B cell (primary cell): ENCODE measurements around the gene PFAS. TPM values are rescaled to one million over a fixed set of nuclear protein-coding genes. Genes with fewer than 3 reads are reported as not detected.

Experiments used
- ATAC-seq: fragments of 200-7000 bp; cut with Tn5 transposase; one replicate; pipeline ENCODE4 v1.10.0; 2021; ENCODE audit warnings: low read depth, mild to moderate bottlenecking, moderate number of reproducible peaks, moderate library complexity
- CTCF ChIA-PET: fragments of 350-600 bp; sonication (Branson Sonifier 250); formaldehyde crosslinking; loops from one replicate; lab custom pipeline; 2021; ENCODE audit warnings: antibody characterized with exemption, inconsistent platforms; lab: Charles Lee
- POLR2A ChIA-PET: fragments of 350-600 bp; sonication (Branson Sonifier 250); formaldehyde crosslinking; loops from one replicate; lab custom pipeline; 2021; ENCODE audit warnings: antibody characterized with exemption; lab: Charles Lee
- DNase-seq: peaks from one replicate; pipeline ENCODE4 v3.0.0; 2013
- H2AFZ ChIP-seq: 2 replicates; pipeline ENCODE4 v1.6.1; 2012; ENCODE audit warnings: mild to moderate bottlenecking, low read depth, low read length; ENCODE audit not compliant: insufficient read depth, poor library complexity, severe bottlenecking
- H3K27ac ChIP-seq, 2 donors: 1 replicate in 1 of 2; 2 replicates in 1 of 2; pipeline ENCODE4 v1.5.1; 2012 to 2013; ENCODE audit warnings: low read length in 2 of 2, mild to moderate bottlenecking in 2 of 2, moderate library complexity in 1 of 2
- H3K27me3 ChIP-seq, 4 experiments: fragments of 200-600 bp in 1 of 4; sonication (generic) in 1 of 4; replicated peaks in 1 of 4; 1 replicate in 2 of 4; 2 replicates in 2 of 4; pipeline versions ENCODE4 v1.6.1 to v1.7.0; 2013 to 2016; ENCODE audit warnings: low read length in 3 of 4, mild to moderate bottlenecking in 2 of 4, mixed read lengths in 1 of 4, moderate library complexity in 1 of 4; ENCODE audit not compliant: insufficient read depth in 4 of 4, control insufficient read depth in 3 of 4; ENCODE audit errors: control extremely low read depth in 1 of 4
- H3K36me3 ChIP-seq, 2 experiments: replicated peaks in 1 of 2; 1 replicate in 1 of 2; 2 replicates in 1 of 2; pipeline versions ENCODE4 v1.6.1 to v1.7.1; 2013; ENCODE audit warnings: low read length in 1 of 2; ENCODE audit not compliant: insufficient read depth in 2 of 2, control insufficient read depth in 1 of 2; ENCODE audit errors: control extremely low read depth in 1 of 2, extremely low read depth in 1 of 2
- H3K4me1 ChIP-seq, 2 donors: fragments of 200-600 bp in 1 of 2; sonication (generic) in 1 of 2; 1 replicate in 1 of 2; 2 replicates in 1 of 2; pipeline versions ENCODE4 v1.5.1 to v1.6.1; 2013 to 2017; ENCODE audit warnings: low read length in 2 of 2; ENCODE audit not compliant: control insufficient read depth in 2 of 2, insufficient read depth in 2 of 2
- H3K4me2 ChIP-seq: replicated peaks from 2 replicates; pipeline ENCODE3; 2012; ENCODE audit warnings: mild to moderate bottlenecking, low read depth, low read length; ENCODE audit not compliant: poor library complexity, severe bottlenecking
- H3K4me3 ChIP-seq, 5 experiments: fragments of 200-600 bp in 1 of 5; sonication (generic) in 1 of 5; 1 replicate in 3 of 5; 2 replicates in 2 of 5; pipeline versions ENCODE4 v1.5.1 to v1.7.0; 2011 to 2016; ENCODE audit warnings: low read length in 4 of 5, mild to moderate bottlenecking in 4 of 5, low read depth in 2 of 5, control low read depth in 1 of 5, moderate library complexity in 1 of 5; ENCODE audit not compliant: insufficient read depth in 1 of 5; ENCODE audit errors: control extremely low read depth in 1 of 5, extremely low read depth in 1 of 5
- H3K79me2 ChIP-seq: fragments of 200-600 bp; sonication (generic); one replicate; pipeline ENCODE4 v1.6.0; 2016; ENCODE audit warnings: low read length; ENCODE audit not compliant: control insufficient read depth, insufficient read depth
- H3K9ac ChIP-seq: fragments of 200-600 bp; sonication (generic); 2 replicates; pipeline ENCODE4 v1.6.1; 2017; ENCODE audit warnings: mild to moderate bottlenecking, low read length, moderate library complexity
- H3K9me3 ChIP-seq, 3 donors: one replicate each; pipeline versions ENCODE4 v1.6.1 to v1.7.1; 2013; ENCODE audit warnings: low read length in 2 of 3; ENCODE audit not compliant: control insufficient read depth in 2 of 3, insufficient read depth in 1 of 3; ENCODE audit errors: control extremely low read depth in 1 of 3
- H4K20me1 ChIP-seq: 2 replicates; pipeline ENCODE4 v1.6.0; 2012; ENCODE audit warnings: mild to moderate bottlenecking, low read length; ENCODE audit not compliant: insufficient read depth, control insufficient read depth, poor library complexity, severe bottlenecking
- H3K27ac Mint-ChIP-seq: one replicate; pipeline ENCODE4 v1.8.0; 2021; ENCODE audit warnings: mixed read lengths
- H3K27me3 Mint-ChIP-seq: one replicate; pipeline ENCODE4 v1.8.0; 2021; ENCODE audit warnings: mixed read lengths
- H3K4me1 Mint-ChIP-seq: one replicate; pipeline ENCODE4 v1.8.0; 2021; ENCODE audit warnings: mixed read lengths
- H3K4me3 Mint-ChIP-seq: one replicate; pipeline ENCODE4 v1.8.0; 2021; ENCODE audit warnings: mixed read lengths
- H3K9me3 Mint-ChIP-seq: one replicate; pipeline ENCODE4 v1.8.0; 2022; ENCODE audit warnings: mixed read lengths; ENCODE audit not compliant: insufficient read depth
- CTCF ChIP-seq: fragments of 200-600 bp; IDR thresholded peaks from one replicate; pipeline ENCODE4 v1.8.0; 2022; ENCODE audit warnings: antibody characterized with exemption, mild to moderate bottlenecking
- EZH2 ChIP-seq: IDR thresholded peaks from 2 replicates; pipeline ENCODE4 v1.6.1; 2012; ENCODE audit warnings: borderline replicate concordance, low read depth, mild to moderate bottlenecking, moderate library complexity, low read length; ENCODE audit not compliant: insufficient read depth, poor library complexity, severe bottlenecking
- WGBS: methylation state at CpG from one replicate; pipeline ENCODE4 v1.1.5; 2013; ENCODE audit warnings: missing lambda C conversion rate; ENCODE audit not compliant: insufficient coverage; 5-methylcytosine and 5-hydroxymethylcytosine counted together
- intact Hi-C: fragments of 100-400 bp; cut with micrococcal nuclease; formaldehyde crosslinking; loops from one replicate; pipeline ENCODE4 v1.10.0; 2022
- polyA plus RNA-seq: library from polyadenylated mRNA; depleted of rRNA; stranded (reverse); fragments of >200 nt; gene quantifications from 2 replicates; pipeline ENCODE4 v1.2.3, GENCODE V29; 2012
- total RNA-seq, 2 donors: library from RNA; stranded (reverse); fragments of 120-200 nt in 1 of 2; gene quantifications; 1 replicate in 1 of 2; 2 replicates in 1 of 2; pipeline versions ENCODE4 v1.2.3 to v1.2.4, GENCODE V29; 2013 to 2022

Gene PFAS
- total and polyA plus RNA-seq, 2 donors (not counting 1 experiment from before 2014, with no cell fraction given): 22.3 to 65.5 TPM

DNA sequence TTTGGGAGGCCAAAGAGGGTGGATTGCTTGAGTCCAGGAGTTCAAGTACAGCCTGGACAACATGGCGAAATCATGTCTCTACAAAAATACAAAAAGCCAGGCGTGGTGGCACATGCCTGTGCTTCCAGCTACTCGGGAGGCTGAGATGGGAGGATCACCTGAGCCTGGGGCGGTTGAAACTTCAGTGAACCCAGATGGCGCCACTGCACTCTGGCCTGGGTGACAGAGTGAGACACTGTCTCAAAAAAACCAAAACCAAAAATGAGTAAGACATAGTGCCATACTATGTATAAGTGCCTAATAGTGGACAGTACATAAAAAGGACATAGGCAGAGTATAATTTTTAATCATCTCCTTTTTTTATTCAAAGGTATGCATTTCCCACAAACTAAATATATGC, 5.3 kb upstream of the PFAS start:
- H3K27me3 Mint-ChIP-seq: no peaks in the 10 kb centered on the region
- no peak overlapping the region for H3K27ac Mint-ChIP-seq
- no peak overlapping the region for H3K9ac ChIP-seq
- peaks cover 40% of the 10 kb centered on the region for H3K4me1 Mint-ChIP-seq
- H3K27ac ChIP-seq: peak overlapping the region in 1 of 2 donors; percentile 100
- ChIA-PET POLR2A (interaction anchor here (0.6 to 5.9 kb wide), 3 partner anchors 20 to 49 kb away, joined by 3 to 158 read pairs (median 3); no protein-coding TSS in a partner anchor), CTCF (interaction anchor here (0.6 to 1.9 kb wide), 7 partner anchors 13 to 1991 kb away, joined by 3 to 13 read pairs (median 3); partner anchors contain the start of gene TMEM107)
- intact Hi-C loops: no loop called here
- no peak overlapping the region for H3K4me2 ChIP-seq
- H4K20me1 ChIP-seq: peaks cover 62% of the 10 kb centered on the region
- peaks cover 26 to 31% of the 10 kb centered on the region in 2 donors for H3K4me1 ChIP-seq
- no peak overlapping the region for H3K4me3 ChIP-seq
- H3K27me3 ChIP-seq: no peaks in the 10 kb centered on the region
- peaks cover 2 to 56% of the 10 kb centered on the region in 2 experiments for H3K36me3 ChIP-seq
- peaks cover 77% of the 10 kb centered on the region for H3K79me2 ChIP-seq
- 100% methylated on average over 2 of the region's 5 CpGs for whole genome bisulfite sequencing
- H3K9me3 ChIP-seq: peaks cover 0 to 3% (median 0%) of the 10 kb centered on the region in 3 donors
- H3K9me3 Mint-ChIP-seq: no peaks in the 10 kb centered on the region
- TF ChIP-seq CTCF: no peak
- TF ChIP-seq EZH2: no peak
- DNase-seq (no peak), ATAC-seq (no peak)
- no peak overlapping the region for H2AFZ ChIP-seq
- peak overlapping the region; percentile 19 for H3K4me3 Mint-ChIP-seq

DNA sequence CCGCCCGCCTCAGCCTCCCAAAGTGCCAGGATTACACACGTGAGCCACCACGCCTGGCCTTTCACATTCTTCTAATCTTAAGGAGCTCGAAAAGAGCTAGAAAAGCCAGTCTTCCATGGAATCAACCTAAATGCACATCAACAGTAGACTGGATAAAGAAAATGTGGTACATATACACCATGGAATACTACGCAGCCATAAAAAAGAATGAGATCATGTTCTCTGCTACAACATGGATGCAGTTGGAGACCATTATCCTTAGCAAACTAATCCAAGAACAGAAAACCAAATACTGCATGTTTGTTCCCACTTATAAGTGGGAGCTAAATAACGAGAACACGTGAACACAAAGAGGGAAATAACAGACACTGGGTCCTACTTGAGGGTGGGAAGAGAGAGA, 4.3 kb upstream of the PFAS start:
- H4K20me1 ChIP-seq: peaks cover 54% of the 10 kb centered on the region
- peaks cover 0 to 3% (median 0%) of the 10 kb centered on the region in 3 donors for H3K9me3 ChIP-seq
- intact Hi-C loops: loop anchor here (5.0 kb wide), 2 partner anchors 32 to 193 kb away; partner anchors contain the start of genes AURKB and NDEL1
- Mint-ChIP-seq H3K27me3 (no peaks in the 10 kb centered on the region), H3K9me3 (no peaks in the 10 kb centered on the region), H3K4me1 (peaks cover 44% of the 10 kb centered on the region), H3K4me3 (no peak overlapping the region), H3K27ac (peak overlapping the region; percentile 16)
- TF ChIP-seq CTCF: no peak
- no peak for TF ChIP-seq EZH2
- H2AFZ ChIP-seq: no peak overlapping the region
- ChIA-PET CTCF (interaction anchor here (0.6 to 1.9 kb wide), 7 partner anchors 11 to 1990 kb away, joined by 3 to 13 read pairs (median 3); no protein-coding TSS in a partner anchor), POLR2A (interaction anchor here (5.9 kb wide), 1 partner anchor 21 kb away, joined by 158 read pairs; no protein-coding TSS in a partner anchor)
- WGBS: 100% methylated on average over 2 of the region's 8 CpGs
- H3K27ac ChIP-seq: peak overlapping the region in 1 of 2 donors; percentile 100
- no peak overlapping the region for H3K4me3 ChIP-seq
- H3K4me1 ChIP-seq: peaks cover 31 to 37% of the 10 kb centered on the region in 2 donors
- no peak overlapping the region for H3K9ac ChIP-seq
- peaks cover 74% of the 10 kb centered on the region for H3K79me2 ChIP-seq
- ATAC-seq: no peak
- no peaks in the 10 kb centered on the region for H3K27me3 ChIP-seq
- peaks cover 2 to 46% of the 10 kb centered on the region in 2 experiments for H3K36me3 ChIP-seq
- no peak overlapping the region for H3K4me2 ChIP-seq
- no peak for DNase-seq
